ENCODE results near the gene MACROH2A2. TPM values are rescaled to one million over a fixed set of nuclear protein-coding genes. Genes with fewer than 3 reads are reported as not detected.

Gene MACROH2A2
- total and polyA plus RNA-seq, 2 of the 13 experiments (the other 11 are each of a cell fraction or from before 2014, with no cell fraction given), result 9.8 to 43.1 TPM

DNA sequence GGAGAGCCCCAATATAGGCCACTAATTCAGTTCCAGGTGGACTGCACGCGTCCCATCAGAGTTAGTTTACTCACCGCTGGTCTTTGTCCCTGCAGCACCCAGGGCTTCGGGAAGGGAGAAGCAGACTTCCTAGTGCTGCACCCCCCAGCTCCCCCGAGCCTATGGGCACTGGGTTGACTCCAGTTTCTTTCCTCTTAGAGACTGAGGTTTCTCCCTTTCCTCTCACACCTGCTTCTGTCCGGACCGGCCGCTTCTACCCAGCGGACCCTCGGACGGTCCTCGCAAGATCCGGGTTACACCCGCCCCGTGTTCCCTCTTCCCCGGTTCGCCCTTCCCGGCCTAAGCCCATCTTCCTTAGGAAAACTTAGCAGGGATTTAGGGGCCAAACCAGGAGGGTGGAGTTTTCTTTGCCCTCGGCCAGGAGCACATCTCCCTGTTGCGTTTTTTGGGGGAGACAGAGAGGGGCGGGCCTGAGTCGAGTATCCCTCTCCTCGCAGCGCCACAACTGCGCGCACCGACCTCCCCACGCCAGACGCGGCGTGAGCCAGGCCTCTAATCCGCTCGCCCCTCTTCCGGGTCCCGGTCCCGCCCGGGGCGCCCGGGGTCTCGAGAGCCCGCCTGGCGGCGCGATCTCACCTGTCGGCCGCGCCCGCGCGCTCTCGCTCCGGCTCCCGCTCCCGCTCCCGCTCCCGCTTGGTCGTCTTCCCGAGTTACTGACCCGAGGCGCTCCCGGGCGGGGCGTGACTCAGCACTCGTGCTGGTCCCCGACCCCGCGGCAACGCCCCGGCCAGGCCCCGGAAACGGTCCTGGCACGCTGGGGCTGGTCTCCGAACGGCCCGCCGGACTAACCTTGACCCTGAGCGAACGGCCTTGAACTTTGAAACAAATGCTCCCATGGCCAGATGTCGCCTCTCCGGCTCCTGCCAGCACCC, 79.7 kb downstream of the MACROH2A2 start, which contains the start of gene AIFM2 (continued):
- TF ChIP-seq, protein P1, sequence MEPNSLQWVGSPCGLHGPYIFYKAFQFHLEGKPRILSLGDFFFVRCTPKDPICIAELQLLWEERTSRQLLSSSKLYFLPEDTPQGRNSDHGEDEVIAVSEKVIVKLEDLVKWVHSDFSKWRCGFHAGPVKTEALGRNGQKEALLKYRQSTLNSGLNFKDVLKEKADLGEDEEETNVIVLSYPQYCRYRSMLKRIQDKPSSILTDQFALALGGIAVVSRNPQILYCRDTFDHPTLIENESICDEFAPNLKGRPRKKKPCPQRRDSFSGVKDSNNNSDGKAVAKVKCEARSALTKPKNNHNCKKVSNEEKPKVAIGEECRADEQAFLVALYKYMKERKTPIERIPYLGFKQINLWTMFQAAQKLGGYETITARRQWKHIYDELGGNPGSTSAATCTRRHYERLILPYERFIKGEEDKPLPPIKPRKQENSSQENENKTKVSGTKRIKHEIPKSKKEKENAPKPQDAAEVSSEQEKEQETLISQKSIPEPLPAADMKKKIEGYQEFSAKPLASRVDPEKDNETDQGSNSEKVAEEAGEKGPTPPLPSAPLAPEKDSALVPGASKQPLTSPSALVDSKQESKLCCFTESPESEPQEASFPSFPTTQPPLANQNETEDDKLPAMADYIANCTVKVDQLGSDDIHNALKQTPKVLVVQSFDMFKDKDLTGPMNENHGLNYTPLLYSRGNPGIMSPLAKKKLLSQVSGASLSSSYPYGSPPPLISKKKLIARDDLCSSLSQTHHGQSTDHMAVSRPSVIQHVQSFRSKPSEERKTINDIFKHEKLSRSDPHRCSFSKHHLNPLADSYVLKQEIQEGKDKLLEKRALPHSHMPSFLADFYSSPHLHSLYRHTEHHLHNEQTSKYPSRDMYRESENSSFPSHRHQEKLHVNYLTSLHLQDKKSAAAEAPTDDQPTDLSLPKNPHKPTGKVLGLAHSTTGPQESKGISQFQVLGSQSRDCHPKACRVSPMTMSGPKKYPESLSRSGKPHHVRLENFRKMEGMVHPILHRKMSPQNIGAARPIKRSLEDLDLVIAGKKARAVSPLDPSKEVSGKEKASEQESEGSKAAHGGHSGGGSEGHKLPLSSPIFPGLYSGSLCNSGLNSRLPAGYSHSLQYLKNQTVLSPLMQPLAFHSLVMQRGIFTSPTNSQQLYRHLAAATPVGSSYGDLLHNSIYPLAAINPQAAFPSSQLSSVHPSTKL (CRISPR knock-in tag; IDR thresholded peaks at IDR 0.05), result peak; percentile 95
- TF ChIP-seq ZNF251 (CRISPR knock-in tag; IDR thresholded peaks at IDR 0.05), result no peak
- TF ChIP-seq SIN3B (IDR thresholded peaks at IDR 0.05; ENCODE audit: low read length), result no peak
- TF ChIP-seq ZBTB38 (CRISPR knock-in tag; IDR thresholded peaks at IDR 0.05), result peak; percentile 87
- peak; percentile 70 for TF ChIP-seq ELF1 (CRISPR knock-in tag; IDR thresholded peaks at IDR 0.05)
- TF ChIP-seq, protein P2, sequence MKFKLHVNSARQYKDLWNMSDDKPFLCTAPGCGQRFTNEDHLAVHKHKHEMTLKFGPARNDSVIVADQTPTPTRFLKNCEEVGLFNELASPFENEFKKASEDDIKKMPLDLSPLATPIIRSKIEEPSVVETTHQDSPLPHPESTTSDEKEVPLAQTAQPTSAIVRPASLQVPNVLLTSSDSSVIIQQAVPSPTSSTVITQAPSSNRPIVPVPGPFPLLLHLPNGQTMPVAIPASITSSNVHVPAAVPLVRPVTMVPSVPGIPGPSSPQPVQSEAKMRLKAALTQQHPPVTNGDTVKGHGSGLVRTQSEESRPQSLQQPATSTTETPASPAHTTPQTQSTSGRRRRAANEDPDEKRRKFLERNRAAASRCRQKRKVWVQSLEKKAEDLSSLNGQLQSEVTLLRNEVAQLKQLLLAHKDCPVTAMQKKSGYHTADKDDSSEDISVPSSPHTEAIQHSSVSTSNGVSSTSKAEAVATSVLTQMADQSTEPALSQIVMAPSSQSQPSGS (CRISPR knock-in tag; IDR thresholded peaks at IDR 0.05), result peak; percentile 32
- TF ChIP-seq ONECUT2 (CRISPR knock-in tag; IDR thresholded peaks at IDR 0.05), result no peak
- peak; percentile 86; the same call in 1 of the 2 replicates for TF ChIP-seq ZNF670 (CRISPR knock-in tag; IDR thresholded peaks at IDR 0.05; ENCODE audit: borderline replicate concordance)
- no peak for TF ChIP-seq ZNF24 (IDR thresholded peaks at IDR 0.05)
- TF ChIP-seq, protein P3, sequence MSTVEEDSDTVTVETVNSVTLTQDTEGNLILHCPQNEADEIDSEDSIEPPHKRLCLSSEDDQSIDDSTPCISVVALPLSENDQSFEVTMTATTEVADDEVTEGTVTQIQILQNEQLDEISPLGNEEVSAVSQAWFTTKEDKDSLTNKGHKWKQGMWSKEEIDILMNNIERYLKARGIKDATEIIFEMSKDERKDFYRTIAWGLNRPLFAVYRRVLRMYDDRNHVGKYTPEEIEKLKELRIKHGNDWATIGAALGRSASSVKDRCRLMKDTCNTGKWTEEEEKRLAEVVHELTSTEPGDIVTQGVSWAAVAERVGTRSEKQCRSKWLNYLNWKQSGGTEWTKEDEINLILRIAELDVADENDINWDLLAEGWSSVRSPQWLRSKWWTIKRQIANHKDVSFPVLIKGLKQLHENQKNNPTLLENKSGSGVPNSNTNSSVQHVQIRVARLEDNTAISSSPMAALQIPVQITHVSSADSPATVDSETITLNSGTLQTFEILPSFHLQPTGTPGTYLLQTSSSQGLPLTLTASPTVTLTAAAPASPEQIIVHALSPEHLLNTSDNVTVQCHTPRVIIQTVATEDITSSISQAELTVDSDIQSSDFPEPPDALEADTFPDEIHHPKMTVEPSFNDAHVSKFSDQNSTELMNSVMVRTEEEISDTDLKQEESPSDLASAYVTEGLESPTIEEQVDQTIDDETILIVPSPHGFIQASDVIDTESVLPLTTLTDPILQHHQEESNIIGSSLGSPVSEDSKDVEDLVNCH (CRISPR knock-in tag; IDR thresholded peaks at IDR 0.05), result no peak; the same call in 1 of the 2 replicates
- peak; percentile 88 for TF ChIP-seq PITX1 (CRISPR knock-in tag; IDR thresholded peaks at IDR 0.05)
- TF ChIP-seq, protein P4, sequence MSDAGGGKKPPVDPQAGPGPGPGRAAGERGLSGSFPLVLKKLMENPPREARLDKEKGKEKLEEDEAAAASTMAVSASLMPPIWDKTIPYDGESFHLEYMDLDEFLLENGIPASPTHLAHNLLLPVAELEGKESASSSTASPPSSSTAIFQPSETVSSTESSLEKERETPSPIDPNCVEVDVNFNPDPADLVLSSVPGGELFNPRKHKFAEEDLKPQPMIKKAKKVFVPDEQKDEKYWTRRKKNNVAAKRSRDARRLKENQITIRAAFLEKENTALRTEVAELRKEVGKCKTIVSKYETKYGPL (CRISPR knock-in tag; IDR thresholded peaks at IDR 0.05), result no peak
- TF ChIP-seq SMAD3 (CRISPR knock-in tag; IDR thresholded peaks at IDR 0.05), result no peak
- TF ChIP-seq ZNF589 (CRISPR knock-in tag; conservative IDR thresholded peaks at IDR 0.05), result no peak
- TF ChIP-seq, protein P5, sequence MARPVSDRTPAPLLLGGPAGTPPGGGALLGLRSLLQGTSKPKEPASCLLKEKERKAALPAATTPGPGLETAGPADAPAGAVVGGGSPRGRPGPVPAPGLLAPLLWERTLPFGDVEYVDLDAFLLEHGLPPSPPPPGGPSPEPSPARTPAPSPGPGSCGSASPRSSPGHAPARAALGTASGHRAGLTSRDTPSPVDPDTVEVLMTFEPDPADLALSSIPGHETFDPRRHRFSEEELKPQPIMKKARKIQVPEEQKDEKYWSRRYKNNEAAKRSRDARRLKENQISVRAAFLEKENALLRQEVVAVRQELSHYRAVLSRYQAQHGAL (CRISPR knock-in tag; IDR thresholded peaks at IDR 0.05; ENCODE audit: not compliant biosample characterization), result peak; percentile 44
- TF ChIP-seq KAT8 (CRISPR knock-in tag; IDR thresholded peaks at IDR 0.05), result peak; percentile 79
- TF ChIP-seq, protein P6, sequence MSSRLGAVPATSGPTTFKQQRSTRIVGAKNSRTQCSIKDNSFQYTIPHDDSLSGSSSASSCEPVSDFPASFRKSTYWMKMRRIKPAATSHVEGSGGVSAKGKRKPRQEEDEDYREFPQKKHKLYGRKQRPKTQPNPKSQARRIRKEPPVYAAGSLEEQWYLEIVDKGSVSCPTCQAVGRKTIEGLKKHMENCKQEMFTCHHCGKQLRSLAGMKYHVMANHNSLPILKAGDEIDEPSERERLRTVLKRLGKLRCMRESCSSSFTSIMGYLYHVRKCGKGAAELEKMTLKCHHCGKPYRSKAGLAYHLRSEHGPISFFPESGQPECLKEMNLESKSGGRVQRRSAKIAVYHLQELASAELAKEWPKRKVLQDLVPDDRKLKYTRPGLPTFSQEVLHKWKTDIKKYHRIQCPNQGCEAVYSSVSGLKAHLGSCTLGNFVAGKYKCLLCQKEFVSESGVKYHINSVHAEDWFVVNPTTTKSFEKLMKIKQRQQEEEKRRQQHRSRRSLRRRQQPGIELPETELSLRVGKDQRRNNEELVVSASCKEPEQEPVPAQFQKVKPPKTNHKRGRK (CRISPR knock-in tag; IDR thresholded peaks at IDR 0.05), result no peak
- no peak for TF ChIP-seq GPN1 (CRISPR knock-in tag; IDR thresholded peaks at IDR 0.05; ENCODE audit: borderline replicate concordance)
